SK-N-SH treated with all-trans-retinoic acid at 6 μM for 48 hours (cell line): ENCODE results near the gene SMTNL1.

Source experiments
- ATAC-seq: fragments of 200-7000 bp; cut with Tn5 transposase; 3 replicates; pipeline ENCODE4 v1.9.1; 2020; ENCODE audit warnings: mild to moderate bottlenecking, moderate library complexity
- ARNTL ChIP-seq: fragments of 450-650 bp; formaldehyde crosslinking; IDR thresholded peaks from 2 replicates; pipeline ENCODE4 v1.5.0; 2020; ENCODE audit warnings: low read depth, mild to moderate bottlenecking, moderate library complexity, borderline replicate concordance
- BACH2 ChIP-seq: fragments of 250-450 bp; sonication (Bioruptor Pico); IDR thresholded peaks from 2 replicates; pipeline ENCODE4 v1.9.0; 2021; ENCODE audit warnings: mild to moderate bottlenecking, borderline replicate concordance
- CSDC2 ChIP-seq: fragments of 250-450 bp; sonication (Bioruptor Pico); IDR thresholded peaks from 2 replicates; pipeline ENCODE4 v1.5.0; 2020; ENCODE audit warnings: mild to moderate bottlenecking, moderate library complexity
- ESRRG ChIP-seq: fragments of 250-450 bp; sonication (Bioruptor Pico); IDR thresholded peaks from 2 replicates; pipeline ENCODE4 v1.6.1; 2021; ENCODE audit warnings: mild to moderate bottlenecking
- GLIS3 ChIP-seq: fragments of 250-450 bp; sonication (Bioruptor Pico); IDR thresholded peaks from 2 replicates; pipeline ENCODE4 v1.5.0; 2020; ENCODE audit warnings: mild to moderate bottlenecking, moderate library complexity
- ISL1 ChIP-seq: fragments of 250-450 bp; sonication (Bioruptor Pico); IDR thresholded peaks from 2 replicates; pipeline ENCODE4 v2.1.2; 2022; ENCODE audit warnings: mild to moderate bottlenecking, moderate library complexity
- OSR1 ChIP-seq: fragments of 250-450 bp; sonication (Bioruptor Pico); IDR thresholded peaks from 2 replicates; pipeline ENCODE4 v1.8.0; 2022; ENCODE audit warnings: moderate library complexity, mild to moderate bottlenecking, inconsistent platforms
- RARB ChIP-seq: fragments of 250-450 bp; sonication (Bioruptor Pico); IDR thresholded peaks from 2 replicates; pipeline ENCODE4 v1.8.0; 2021; ENCODE audit warnings: mild to moderate bottlenecking, moderate library complexity
- SNAI2 ChIP-seq: fragments of 250-450 bp; sonication (Bioruptor Pico); IDR thresholded peaks from 2 replicates; pipeline ENCODE4 v1.5.0; 2020; ENCODE audit warnings: mild to moderate bottlenecking, moderate library complexity
- TCF4 ChIP-seq: fragments of 250-450 bp; sonication (Bioruptor Pico); IDR thresholded peaks from 2 replicates; pipeline ENCODE4 v1.8.0; 2021; ENCODE audit warnings: mild to moderate bottlenecking, moderate library complexity, borderline replicate concordance
- TOX ChIP-seq: fragments of 250-450 bp; sonication (Bioruptor Pico); IDR thresholded peaks from 2 replicates; pipeline ENCODE4 v1.8.0; 2021; ENCODE audit warnings: mild to moderate bottlenecking, moderate library complexity, borderline replicate concordance
- ZC3H10 ChIP-seq: fragments of 250-450 bp; sonication (Bioruptor Pico); IDR thresholded peaks from 2 replicates; pipeline ENCODE4 v1.5.1; 2021; ENCODE audit warnings: mild to moderate bottlenecking, moderate library complexity
- ZFP3 ChIP-seq: fragments of 250-450 bp; sonication (Bioruptor Pico); IDR thresholded peaks from 2 replicates; pipeline ENCODE4 v1.5.0; 2020; ENCODE audit warnings: mild to moderate bottlenecking, moderate library complexity
- ZFP30 ChIP-seq: fragments of 450-650 bp; formaldehyde crosslinking; IDR thresholded peaks from 2 replicates; pipeline ENCODE4 v1.5.0; 2022; ENCODE audit warnings: mild to moderate bottlenecking, moderate library complexity
- ZNF70 ChIP-seq: fragments of 450-650 bp; formaldehyde crosslinking; IDR thresholded peaks from 2 replicates; pipeline ENCODE4 v1.5.0; 2020; ENCODE audit warnings: mild to moderate bottlenecking, moderate library complexity
- ZNF8 ChIP-seq: fragments of 450-650 bp; formaldehyde crosslinking; IDR thresholded peaks from 2 replicates; pipeline ENCODE4 v1.5.0; 2020; ENCODE audit warnings: mild to moderate bottlenecking, moderate library complexity
- TF ChIP-seq, protein P1 (sequence below): fragments of 250-450 bp; sonication (Bioruptor Pico); IDR thresholded peaks from 2 replicates; pipeline ENCODE4 v1.5.1; 2021; ENCODE audit warnings: mild to moderate bottlenecking, moderate library complexity
- TF ChIP-seq, protein P2 (sequence below): fragments of 250-450 bp; sonication (Bioruptor Pico); IDR thresholded peaks from 2 replicates; pipeline ENCODE4 v1.8.0; 2021; ENCODE audit warnings: low read depth, mild to moderate bottlenecking, moderate library complexity, borderline replicate concordance
- TF ChIP-seq, protein P3 (sequence below): fragments of 250-450 bp; sonication (Bioruptor Pico); IDR thresholded peaks from 2 replicates; pipeline ENCODE4 v1.8.0; 2020; ENCODE audit warnings: mild to moderate bottlenecking, moderate library complexity, borderline replicate concordance
- TF ChIP-seq, protein P4 (sequence below): fragments of 250-450 bp; sonication (Bioruptor Pico); IDR thresholded peaks from 2 replicates; pipeline ENCODE4 v1.5.0; 2020; ENCODE audit warnings: mild to moderate bottlenecking, moderate library complexity
- TF ChIP-seq, protein P5 (sequence below): fragments of 250-450 bp; sonication (Bioruptor Pico); IDR thresholded peaks from 2 replicates; pipeline ENCODE4 v1.5.1; 2020; ENCODE audit warnings: low read depth, mild to moderate bottlenecking, moderate library complexity

The SMTNL1 gene

DNA sequence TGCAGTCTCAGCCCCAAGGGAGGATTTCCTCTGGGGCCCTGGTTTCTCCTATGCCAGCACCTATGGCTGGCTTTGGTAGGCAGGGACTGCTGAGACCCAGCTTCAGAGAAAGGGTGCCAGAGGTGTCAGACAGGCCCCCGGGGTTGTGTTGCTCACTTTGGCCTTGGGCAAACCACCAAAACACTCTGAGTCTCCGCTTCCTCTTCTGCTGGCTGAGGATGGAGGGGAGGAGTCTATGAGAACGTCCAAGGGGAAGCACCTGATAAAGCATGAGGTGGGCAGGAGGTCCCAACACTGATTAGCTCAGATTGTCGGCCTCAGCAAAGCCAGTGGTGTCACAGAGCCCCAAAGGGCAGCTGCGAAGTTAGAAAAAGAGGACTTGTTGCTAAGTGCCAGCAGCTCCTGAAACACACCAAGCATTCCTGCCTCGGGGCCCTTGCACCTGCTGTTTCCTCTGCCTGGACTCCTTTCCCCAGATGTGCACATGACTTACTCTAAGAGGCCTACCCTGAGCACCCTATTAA lies 10.5 kb downstream of the SMTNL1 start:
- TF ChIP-seq TOX (CRISPR knock-in tag): no peak
- no peak for TF ChIP-seq SNAI2
- TF ChIP-seq OSR1 (CRISPR knock-in tag): no peak
- TF ChIP-seq ISL1 (CRISPR knock-in tag): no peak
- TF ChIP-seq BACH2: no peak
- no peak for TF ChIP-seq ZNF8
- TF ChIP-seq, protein P1, sequence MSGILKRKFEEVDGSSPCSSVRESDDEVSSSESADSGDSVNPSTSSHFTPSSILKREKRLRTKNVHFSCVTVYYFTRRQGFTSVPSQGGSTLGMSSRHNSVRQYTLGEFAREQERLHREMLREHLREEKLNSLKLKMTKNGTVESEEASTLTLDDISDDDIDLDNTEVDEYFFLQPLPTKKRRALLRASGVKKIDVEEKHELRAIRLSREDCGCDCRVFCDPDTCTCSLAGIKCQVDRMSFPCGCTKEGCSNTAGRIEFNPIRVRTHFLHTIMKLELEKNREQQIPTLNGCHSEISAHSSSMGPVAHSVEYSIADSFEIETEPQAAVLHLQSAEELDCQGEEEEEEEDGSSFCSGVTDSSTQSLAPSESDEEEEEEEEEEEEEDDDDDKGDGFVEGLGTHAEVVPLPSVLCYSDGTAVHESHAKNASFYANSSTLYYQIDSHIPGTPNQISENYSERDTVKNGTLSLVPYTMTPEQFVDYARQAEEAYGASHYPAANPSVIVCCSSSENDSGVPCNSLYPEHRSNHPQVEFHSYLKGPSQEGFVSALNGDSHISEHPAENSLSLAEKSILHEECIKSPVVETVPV: no peak
- TF ChIP-seq ZFP3: no peak
- TF ChIP-seq, protein P2, sequence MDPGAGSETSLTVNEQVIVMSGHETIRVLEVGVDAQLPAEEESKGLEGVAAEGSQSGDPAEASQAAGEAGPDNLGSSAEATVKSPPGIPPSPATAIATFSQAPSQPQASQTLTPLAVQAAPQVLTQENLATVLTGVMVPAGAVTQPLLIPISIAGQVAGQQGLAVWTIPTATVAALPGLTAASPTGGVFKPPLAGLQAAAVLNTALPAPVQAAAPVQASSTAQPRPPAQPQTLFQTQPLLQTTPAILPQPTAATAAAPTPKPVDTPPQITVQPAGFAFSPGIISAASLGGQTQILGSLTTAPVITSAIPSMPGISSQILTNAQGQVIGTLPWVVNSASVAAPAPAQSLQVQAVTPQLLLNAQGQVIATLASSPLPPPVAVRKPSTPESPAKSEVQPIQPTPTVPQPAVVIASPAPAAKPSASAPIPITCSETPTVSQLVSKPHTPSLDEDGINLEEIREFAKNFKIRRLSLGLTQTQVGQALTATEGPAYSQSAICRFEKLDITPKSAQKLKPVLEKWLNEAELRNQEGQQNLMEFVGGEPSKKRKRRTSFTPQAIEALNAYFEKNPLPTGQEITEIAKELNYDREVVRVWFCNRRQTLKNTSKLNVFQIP: no peak
- no peak for TF ChIP-seq ZC3H10 (CRISPR knock-in tag)
- TF ChIP-seq, protein P3, sequence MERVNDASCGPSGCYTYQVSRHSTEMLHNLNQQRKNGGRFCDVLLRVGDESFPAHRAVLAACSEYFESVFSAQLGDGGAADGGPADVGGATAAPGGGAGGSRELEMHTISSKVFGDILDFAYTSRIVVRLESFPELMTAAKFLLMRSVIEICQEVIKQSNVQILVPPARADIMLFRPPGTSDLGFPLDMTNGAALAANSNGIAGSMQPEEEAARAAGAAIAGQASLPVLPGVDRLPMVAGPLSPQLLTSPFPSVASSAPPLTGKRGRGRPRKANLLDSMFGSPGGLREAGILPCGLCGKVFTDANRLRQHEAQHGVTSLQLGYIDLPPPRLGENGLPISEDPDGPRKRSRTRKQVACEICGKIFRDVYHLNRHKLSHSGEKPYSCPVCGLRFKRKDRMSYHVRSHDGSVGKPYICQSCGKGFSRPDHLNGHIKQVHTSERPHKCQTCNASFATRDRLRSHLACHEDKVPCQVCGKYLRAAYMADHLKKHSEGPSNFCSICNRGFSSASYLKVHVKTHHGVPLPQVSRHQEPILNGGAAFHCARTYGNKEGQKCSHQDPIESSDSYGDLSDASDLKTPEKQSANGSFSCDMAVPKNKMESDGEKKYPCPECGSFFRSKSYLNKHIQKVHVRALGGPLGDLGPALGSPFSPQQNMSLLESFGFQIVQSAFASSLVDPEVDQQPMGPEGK (CRISPR knock-in tag): no peak
- TF ChIP-seq GLIS3: no peak
- TF ChIP-seq ZNF70 (CRISPR knock-in tag): no peak
- TF ChIP-seq TCF4 (CRISPR knock-in tag): no peak
- TF ChIP-seq, protein P4, sequence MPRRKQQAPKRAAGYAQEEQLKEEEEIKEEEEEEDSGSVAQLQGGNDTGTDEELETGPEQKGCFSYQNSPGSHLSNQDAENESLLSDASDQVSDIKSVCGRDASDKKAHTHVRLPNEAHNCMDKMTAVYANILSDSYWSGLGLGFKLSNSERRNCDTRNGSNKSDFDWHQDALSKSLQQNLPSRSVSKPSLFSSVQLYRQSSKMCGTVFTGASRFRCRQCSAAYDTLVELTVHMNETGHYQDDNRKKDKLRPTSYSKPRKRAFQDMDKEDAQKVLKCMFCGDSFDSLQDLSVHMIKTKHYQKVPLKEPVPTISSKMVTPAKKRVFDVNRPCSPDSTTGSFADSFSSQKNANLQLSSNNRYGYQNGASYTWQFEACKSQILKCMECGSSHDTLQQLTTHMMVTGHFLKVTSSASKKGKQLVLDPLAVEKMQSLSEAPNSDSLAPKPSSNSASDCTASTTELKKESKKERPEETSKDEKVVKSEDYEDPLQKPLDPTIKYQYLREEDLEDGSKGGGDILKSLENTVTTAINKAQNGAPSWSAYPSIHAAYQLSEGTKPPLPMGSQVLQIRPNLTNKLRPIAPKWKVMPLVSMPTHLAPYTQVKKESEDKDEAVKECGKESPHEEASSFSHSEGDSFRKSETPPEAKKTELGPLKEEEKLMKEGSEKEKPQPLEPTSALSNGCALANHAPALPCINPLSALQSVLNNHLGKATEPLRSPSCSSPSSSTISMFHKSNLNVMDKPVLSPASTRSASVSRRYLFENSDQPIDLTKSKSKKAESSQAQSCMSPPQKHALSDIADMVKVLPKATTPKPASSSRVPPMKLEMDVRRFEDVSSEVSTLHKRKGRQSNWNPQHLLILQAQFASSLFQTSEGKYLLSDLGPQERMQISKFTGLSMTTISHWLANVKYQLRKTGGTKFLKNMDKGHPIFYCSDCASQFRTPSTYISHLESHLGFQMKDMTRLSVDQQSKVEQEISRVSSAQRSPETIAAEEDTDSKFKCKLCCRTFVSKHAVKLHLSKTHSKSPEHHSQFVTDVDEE (CRISPR knock-in tag): no peak
- no peak for TF ChIP-seq ARNTL (CRISPR knock-in tag)
- TF ChIP-seq RARB (CRISPR knock-in tag): no peak
- no peak for TF ChIP-seq ESRRG (CRISPR knock-in tag)
- TF ChIP-seq, protein P5, sequence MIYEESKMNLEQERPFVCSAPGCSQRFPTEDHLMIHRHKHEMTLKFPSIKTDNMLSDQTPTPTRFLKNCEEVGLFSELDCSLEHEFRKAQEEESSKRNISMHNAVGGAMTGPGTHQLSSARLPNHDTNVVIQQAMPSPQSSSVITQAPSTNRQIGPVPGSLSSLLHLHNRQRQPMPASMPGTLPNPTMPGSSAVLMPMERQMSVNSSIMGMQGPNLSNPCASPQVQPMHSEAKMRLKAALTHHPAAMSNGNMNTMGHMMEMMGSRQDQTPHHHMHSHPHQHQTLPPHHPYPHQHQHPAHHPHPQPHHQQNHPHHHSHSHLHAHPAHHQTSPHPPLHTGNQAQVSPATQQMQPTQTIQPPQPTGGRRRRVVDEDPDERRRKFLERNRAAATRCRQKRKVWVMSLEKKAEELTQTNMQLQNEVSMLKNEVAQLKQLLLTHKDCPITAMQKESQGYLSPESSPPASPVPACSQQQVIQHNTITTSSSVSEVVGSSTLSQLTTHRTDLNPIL (CRISPR knock-in tag): no peak
- no peak for TF ChIP-seq CSDC2 (CRISPR knock-in tag)
- no peak for ATAC-seq

DNA sequence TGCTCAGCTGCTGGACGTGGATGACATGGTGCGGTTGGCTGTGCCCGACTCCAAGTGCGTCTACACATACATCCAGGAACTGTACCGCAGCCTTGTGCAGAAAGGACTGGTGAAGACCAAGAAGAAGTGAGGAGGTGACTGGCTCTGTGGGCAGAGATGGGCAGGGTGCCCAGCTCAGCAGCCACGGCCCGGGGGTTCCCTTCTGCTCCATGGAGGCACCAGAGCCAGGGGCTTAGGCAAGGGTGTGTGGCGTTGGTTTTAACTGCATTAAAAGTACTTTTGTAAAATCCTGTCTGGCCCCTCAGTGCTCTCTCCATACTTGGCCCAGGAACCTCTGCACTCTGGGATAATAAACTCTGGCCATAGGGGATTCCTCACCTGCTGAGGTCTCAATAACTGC lies 12.6 kb downstream of the SMTNL1 start:
- TF ChIP-seq, protein P1: no peak
- TF ChIP-seq, protein P3 (CRISPR knock-in tag): no peak
- no peak for TF ChIP-seq ZFP30 (CRISPR knock-in tag)
- TF ChIP-seq BACH2: no peak
- no peak for ATAC-seq
